K562 (cell line): ENCODE data around the gene TRAPPC12. TPM values are rescaled to one million over a fixed set of nuclear protein-coding genes. Genes with fewer than 3 reads are reported as not detected.

Experiments used
- ATAC-seq: fragments of 200-7000 bp; cut with Tn5 transposase; 3 replicates; pipeline ENCODE4 v1.9.1; 2020; ENCODE audit warnings: moderate library complexity
- BruUV-seq: library from RNA; stranded (reverse); fragments of 400-500 nt; replicated peaks from 2 replicates; lab custom pipeline; 2021; lab: Mats Ljungman, UMichigan
- CTCF ChIA-PET: fragments of 300-600 bp; formaldehyde crosslinking; extraction: SDS; loops from one replicate; lab custom pipeline; 2021; ENCODE audit warnings: low intra/inter-chr PET ratio; lab: Yijun Ruan, JAX
- POLR2A ChIA-PET: fragments of 300-600, 350-650 bp; sonication (Branson Sonifier 250); formaldehyde crosslinking; extraction: SDS; loops from one replicate; lab custom pipeline; 2021; ENCODE audit warnings: antibody characterized with exemption, inconsistent platforms; lab: Yijun Ruan, JAX
- DNase-seq, 4 experiments: peaks; one replicate each; pipeline versions ENCODE4 v3.0.0 to v3.0.0-alpha.2; 2011 to 2018; ENCODE audit warnings: low spot score in 3 of 4, mixed read lengths in 3 of 4; ENCODE audit errors: extremely low read depth in 1 of 4
- FAIRE-seq: peaks from 2 replicates; lab custom pipeline; 2011; peaks lifted over from hg19 to GRCh38; lab: Jason Lieb, UNC
- H2AFZ ChIP-seq: 2 replicates; pipeline ENCODE4 v1.6.0; 2011; ENCODE audit warnings: low read depth, low read length, control low read depth, inconsistent platforms
- H3K27ac ChIP-seq: fragments of 200-600 bp; 3 replicates; pipeline ENCODE4 v1.8.0; 2011; ENCODE audit warnings: low read depth, mild to moderate bottlenecking, control low read depth, inconsistent platforms, low read length, moderate library complexity, mixed read lengths; ENCODE audit errors: extremely low read depth
- H3K27me3 ChIP-seq, 2 experiments: fragments of 300-600 bp in 1 of 2; 2 replicates in 1 of 2; 3 replicates in 1 of 2; pipeline versions ENCODE4 v1.6.0 to v1.8.0; 2011; ENCODE audit warnings: inconsistent platforms in 2 of 2, low read length in 2 of 2, mild to moderate bottlenecking in 1 of 2, mixed read lengths in 1 of 2, moderate library complexity in 1 of 2; ENCODE audit not compliant: control insufficient read depth in 2 of 2, insufficient read depth in 2 of 2
- H3K36me3 ChIP-seq: fragments of 300-600 bp; 3 replicates; pipeline ENCODE4 v1.8.0; 2011; ENCODE audit warnings: mild to moderate bottlenecking, low read length, inconsistent platforms; ENCODE audit not compliant: control insufficient read depth, insufficient read depth
- H3K4me1 ChIP-seq, 2 experiments: fragments of 200-600 bp in 1 of 2; replicated peaks in 1 of 2; 2 replicates in 1 of 2; 3 replicates in 1 of 2; pipeline versions ENCODE4 v1.5.1 to v1.8.0; 2011; ENCODE audit warnings: inconsistent platforms in 2 of 2, low read length in 2 of 2, mild to moderate bottlenecking in 1 of 2, mixed read lengths in 1 of 2, moderate library complexity in 1 of 2; ENCODE audit not compliant: control insufficient read depth in 2 of 2, insufficient read depth in 2 of 2
- H3K4me2 ChIP-seq: 2 replicates; pipeline ENCODE4 v1.6.1; 2011; ENCODE audit warnings: low read length, control low read depth, inconsistent platforms, mixed read lengths; ENCODE audit not compliant: insufficient read depth
- H3K4me3 ChIP-seq: fragments of 200-600 bp; sonication (generic), shearing (Covaris generic); 2 replicates; pipeline ENCODE4 v1.5.1; 2016; ENCODE audit warnings: control low read depth, inconsistent platforms
- H3K79me2 ChIP-seq: fragments of 200-600 bp; 3 replicates; pipeline ENCODE4 v1.8.0; 2011; ENCODE audit warnings: low read length, inconsistent platforms; ENCODE audit not compliant: control insufficient read depth, insufficient read depth
- H3K9ac ChIP-seq, 2 experiments: 2 replicates each; pipeline versions ENCODE4 v1.6.0 to v1.6.1; 2011; ENCODE audit warnings: low read depth in 2 of 2, low read length in 2 of 2, control low read depth in 1 of 2, inconsistent platforms in 1 of 2, mild to moderate bottlenecking in 1 of 2, mixed read lengths in 1 of 2; ENCODE audit not compliant: insufficient read depth in 1 of 2
- H3K9me1 ChIP-seq: one replicate; pipeline ENCODE4 v1.6.0; 2011; ENCODE audit warnings: inconsistent platforms, mild to moderate bottlenecking, low read length, moderate library complexity; ENCODE audit not compliant: control insufficient read depth, insufficient read depth
- H3K9me3 ChIP-seq: replicated peaks from 2 replicates; pipeline ENCODE4 v1.5.1; 2011; ENCODE audit warnings: low read depth, low read length, inconsistent platforms; ENCODE audit not compliant: control insufficient read depth, insufficient read depth
- H4K20me1 ChIP-seq: replicated peaks from 2 replicates; pipeline ENCODE4 v1.6.1; 2011; ENCODE audit warnings: low read length, inconsistent platforms, mixed read lengths; ENCODE audit not compliant: control insufficient read depth, insufficient read depth
- BRF1 ChIP-seq: IDR thresholded peaks from 3 replicates; pipeline ENCODE4 v1.6.1; 2011; ENCODE audit warnings: borderline replicate concordance, mild to moderate bottlenecking; ENCODE audit not compliant: insufficient read length; ENCODE audit errors: extremely low read depth
- HEY1 ChIP-seq: fragments of 250-450 bp; sonication (Bioruptor Pico); IDR thresholded peaks from 2 replicates; pipeline ENCODE4 v1.5.0; 2020; ENCODE audit warnings: mild to moderate bottlenecking, moderate library complexity, borderline replicate concordance
- ILK ChIP-seq: fragments of 450-650 bp; IDR thresholded peaks from 2 replicates; pipeline ENCODE4 v1.6.1; 2016; ENCODE audit warnings: missing genetic modification characterization, low read depth, mild to moderate bottlenecking, missing compliant biosample characterization, moderate library complexity, borderline replicate concordance
- KLF13 ChIP-seq: fragments of 450-650 bp; IDR thresholded peaks from 2 replicates; pipeline ENCODE4 v1.6.1; 2016; ENCODE audit warnings: missing genetic modification characterization, low read depth, mild to moderate bottlenecking, missing compliant biosample characterization, moderate library complexity, borderline replicate concordance
- MAFF ChIP-seq: IDR thresholded peaks from 2 replicates; pipeline ENCODE4 v1.6.1; 2012; ENCODE audit warnings: low read length, improper control_type of control experiment
- NR2C1 ChIP-seq, 2 experiments: fragments of 450-650 bp; IDR thresholded peaks; 2 replicates each; pipeline ENCODE4 v1.6.1; 2017; ENCODE audit warnings: mild to moderate bottlenecking in 2 of 2, antibody characterized with exemption in 1 of 2, inconsistent platforms in 1 of 2, missing compliant biosample characterization in 1 of 2, missing genetic modification characterization in 1 of 2
- POLR2AphosphoS2 ChIP-seq: IDR thresholded peaks from 2 replicates; pipeline ENCODE4 v1.6.1; 2012; ENCODE audit warnings: low read length, improper control_type of control experiment
- SMARCA5 ChIP-seq: fragments of 450-650 bp; IDR thresholded peaks from 2 replicates; pipeline ENCODE4 v1.6.1; 2016
- TEAD2 ChIP-seq: fragments of 450-650 bp; IDR thresholded peaks from 2 replicates; pipeline ENCODE4 v1.6.1; 2016; ENCODE audit warnings: missing genetic modification characterization, control low read depth, missing compliant biosample characterization
- WGBS: fragments of 100-300 bp; shearing (Covaris generic); methylation state at CpG from one replicate; pipeline ENCODE4 v1.1.6; 2016; ENCODE audit warnings: low coverage, mixed read lengths; ENCODE audit not compliant: insufficient coverage; ENCODE audit errors: missing lambda C conversion rate; 5-methylcytosine and 5-hydroxymethylcytosine counted together
- in situ Hi-C: fragments of 300-500 bp; cut with MboI; formaldehyde crosslinking; loops from 4 replicates; pipeline ENCODE4 v1.15.0; 2018; ENCODE audit warnings: inconsistent platforms, mixed read lengths
- intact Hi-C: fragments of 100-400 bp; cut with micrococcal nuclease; formaldehyde crosslinking; loops from 2 replicates; pipeline ENCODE4 v1.14.2; 2022
- polyA plus RNA-seq, 8 experiments: library from polyadenylated mRNA; depleted of rRNA in 4 of 8; stranded (reverse) in 5 of 8; unstranded in 3 of 8; fragments of >200 nt; fragmentation: Nextera tagmentation in 2 of 8; fragmentation: Illumina TruSeq in 1 of 8; extraction: Ambion mirVana in 2 of 8; extraction: Trizol in 1 of 8; gene quantifications; 2 replicates each; pipeline versions ENCODE4 v1.2.1 to v1.2.3, GENCODE V29; 2011 to 2014; ENCODE audit warnings: inconsistent platforms in 1 of 8, missing spikeins in 1 of 8
- total RNA-seq, 7 experiments: library from RNA; depleted of rRNA in 6 of 7; stranded (reverse); fragments of >200 nt in 6 of 7; fragmentation: Illumina TruSeq in 2 of 7; extraction: Trizol in 2 of 7; gene quantifications; 2 replicates each; pipeline versions ENCODE4 v1.2.1 to v1.2.3, GENCODE V29; 2011 to 2021; ENCODE audit warnings: low replicate concordance in 1 of 7
- TF ChIP-seq, protein P1 (sequence below): fragments of 450-650 bp; formaldehyde crosslinking; IDR thresholded peaks from 2 replicates; pipeline ENCODE4 v1.4.0; 2020; ENCODE audit warnings: mild to moderate bottlenecking, moderate library complexity
- TF ChIP-seq, protein P2 (sequence below): sonication (generic); formaldehyde crosslinking; IDR thresholded peaks from 2 replicates; pipeline ENCODE4 v1.8.0; 2023; ENCODE audit warnings: mild to moderate bottlenecking, missing genetic modification reagents
- TF ChIP-seq, protein P3 (sequence below): sonication (generic); formaldehyde crosslinking; IDR thresholded peaks from 2 replicates; pipeline ENCODE4 v1.8.1; 2023; ENCODE audit warnings: mild to moderate bottlenecking, missing genetic modification reagents
- TF ChIP-seq, protein P4 (sequence below): fragments of 250-450 bp; sonication (Bioruptor Pico); IDR thresholded peaks from 2 replicates; pipeline ENCODE4 v1.5.0; 2021; ENCODE audit warnings: mild to moderate bottlenecking, borderline replicate concordance

TRAPPC12 gene
- total and polyA plus RNA-seq, 9 of the 15 experiments (the other 6 are each of a cell fraction or from before 2014, with no cell fraction given): 8.0 to 75.2 (median 39.1) TPM

DNA sequence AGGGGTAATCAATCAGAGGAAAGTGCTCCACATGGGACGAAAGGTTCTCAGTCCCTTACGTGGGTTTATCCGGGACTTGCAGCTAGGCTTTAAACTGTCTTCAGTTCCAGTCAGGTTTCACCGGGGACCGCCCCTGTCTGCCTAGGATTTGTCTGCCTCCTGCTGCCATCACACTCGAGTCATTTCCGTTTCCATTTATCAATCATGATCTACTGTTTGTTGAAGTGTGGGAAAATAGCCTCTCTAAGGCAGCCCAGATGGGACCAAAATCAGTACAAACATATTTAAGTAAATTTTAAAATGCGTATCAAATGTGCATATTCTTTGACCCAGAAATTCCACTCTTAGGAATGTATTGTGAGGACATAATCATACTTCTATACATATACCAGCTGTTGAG lies 10.5 kb downstream of the TRAPPC12 start (continued):
- TF ChIP-seq, protein P1, sequence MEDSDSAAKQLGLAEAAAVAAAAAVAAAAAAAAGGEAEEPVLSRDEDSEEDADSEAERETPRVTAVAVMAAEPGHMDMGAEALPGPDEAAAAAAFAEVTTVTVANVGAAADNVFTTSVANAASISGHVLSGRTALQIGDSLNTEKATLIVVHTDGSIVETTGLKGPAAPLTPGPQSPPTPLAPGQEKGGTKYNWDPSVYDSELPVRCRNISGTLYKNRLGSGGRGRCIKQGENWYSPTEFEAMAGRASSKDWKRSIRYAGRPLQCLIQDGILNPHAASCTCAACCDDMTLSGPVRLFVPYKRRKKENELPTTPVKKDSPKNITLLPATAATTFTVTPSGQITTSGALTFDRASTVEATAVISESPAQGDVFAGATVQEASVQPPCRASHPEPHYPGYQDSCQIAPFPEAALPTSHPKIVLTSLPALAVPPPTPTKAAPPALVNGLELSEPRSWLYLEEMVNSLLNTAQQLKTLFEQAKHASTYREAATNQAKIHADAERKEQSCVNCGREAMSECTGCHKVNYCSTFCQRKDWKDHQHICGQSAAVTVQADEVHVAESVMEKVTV (CRISPR knock-in tag): no peak
- TF ChIP-seq, all 486 proteins: peak for 0

DNA sequence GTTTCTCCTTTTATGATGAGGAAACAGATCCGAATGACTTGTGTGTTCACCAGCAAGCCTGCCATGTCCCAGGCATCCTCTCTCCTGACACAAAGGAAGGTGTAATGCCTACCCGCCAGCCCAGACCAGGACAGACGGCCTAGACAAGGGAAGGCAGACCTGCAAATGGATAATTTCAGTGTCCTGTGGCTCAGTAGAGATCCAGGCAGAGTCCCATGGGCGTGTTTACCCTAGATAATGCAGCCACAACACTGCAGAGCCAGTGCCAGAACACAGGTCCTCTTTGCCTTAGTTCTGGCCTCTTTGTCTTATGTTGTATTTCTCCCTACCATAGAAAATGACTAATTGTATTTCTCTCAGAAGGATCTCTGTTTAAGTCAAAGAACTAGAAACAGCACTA lies 12.7 kb downstream of the TRAPPC12 start:
- Histone ChIP-seq H4K20me1 (no peaks in the 10 kb centered on the region), H3K27ac (no peak overlapping the region), H3K9ac (no peak overlapping the region), H2AFZ (no peak overlapping the region), H3K9me3 (peaks cover 6% of the 10 kb centered on the region), H3K4me2 (no peak overlapping the region), H3K4me3 (no peak overlapping the region), H3K9me1 (no peaks in the 10 kb centered on the region), H3K4me1 (no peaks in the 10 kb centered on the region; a peak in 1 of 5 replicates), H3K27me3 (no peaks in the 10 kb centered on the region), H3K79me2 (peaks cover 31% of the 10 kb centered on the region), H3K36me3 (peaks cover 70% of the 10 kb centered on the region)
- CTCF ChIA-PET: no interaction called here
- in situ Hi-C loops: no loop called here
- no peak for DNase-seq
- FAIRE-seq: no peak
- 83% methylated on average over 3 of the region's 4 CpGs for WGBS
- intact Hi-C loops: no loop called here
- POLR2A ChIA-PET: no interaction called here
- no TSS peak for BruUV-seq
- TF ChIP-seq, protein P2, sequence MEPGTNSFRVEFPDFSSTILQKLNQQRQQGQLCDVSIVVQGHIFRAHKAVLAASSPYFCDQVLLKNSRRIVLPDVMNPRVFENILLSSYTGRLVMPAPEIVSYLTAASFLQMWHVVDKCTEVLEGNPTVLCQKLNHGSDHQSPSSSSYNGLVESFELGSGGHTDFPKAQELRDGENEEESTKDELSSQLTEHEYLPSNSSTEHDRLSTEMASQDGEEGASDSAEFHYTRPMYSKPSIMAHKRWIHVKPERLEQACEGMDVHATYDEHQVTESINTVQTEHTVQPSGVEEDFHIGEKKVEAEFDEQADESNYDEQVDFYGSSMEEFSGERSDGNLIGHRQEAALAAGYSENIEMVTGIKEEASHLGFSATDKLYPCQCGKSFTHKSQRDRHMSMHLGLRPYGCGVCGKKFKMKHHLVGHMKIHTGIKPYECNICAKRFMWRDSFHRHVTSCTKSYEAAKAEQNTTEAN (CRISPR knock-in tag): no peak
- TF ChIP-seq MAFF (no peak), SMARCA5 (no peak), ILK (tag) (no peak), POLR2AphosphoS2 (no peak), TEAD2 (no peak), KLF13 (tag) (no peak), HEY1 (no peak), BRF1 (no peak), NR2C1 (IDR thresholded peaks at IDR 0.05) (no peak), NR2C1 (tag; IDR thresholded peaks at IDR 0.05) (no peak)
- TF ChIP-seq, protein P3, sequence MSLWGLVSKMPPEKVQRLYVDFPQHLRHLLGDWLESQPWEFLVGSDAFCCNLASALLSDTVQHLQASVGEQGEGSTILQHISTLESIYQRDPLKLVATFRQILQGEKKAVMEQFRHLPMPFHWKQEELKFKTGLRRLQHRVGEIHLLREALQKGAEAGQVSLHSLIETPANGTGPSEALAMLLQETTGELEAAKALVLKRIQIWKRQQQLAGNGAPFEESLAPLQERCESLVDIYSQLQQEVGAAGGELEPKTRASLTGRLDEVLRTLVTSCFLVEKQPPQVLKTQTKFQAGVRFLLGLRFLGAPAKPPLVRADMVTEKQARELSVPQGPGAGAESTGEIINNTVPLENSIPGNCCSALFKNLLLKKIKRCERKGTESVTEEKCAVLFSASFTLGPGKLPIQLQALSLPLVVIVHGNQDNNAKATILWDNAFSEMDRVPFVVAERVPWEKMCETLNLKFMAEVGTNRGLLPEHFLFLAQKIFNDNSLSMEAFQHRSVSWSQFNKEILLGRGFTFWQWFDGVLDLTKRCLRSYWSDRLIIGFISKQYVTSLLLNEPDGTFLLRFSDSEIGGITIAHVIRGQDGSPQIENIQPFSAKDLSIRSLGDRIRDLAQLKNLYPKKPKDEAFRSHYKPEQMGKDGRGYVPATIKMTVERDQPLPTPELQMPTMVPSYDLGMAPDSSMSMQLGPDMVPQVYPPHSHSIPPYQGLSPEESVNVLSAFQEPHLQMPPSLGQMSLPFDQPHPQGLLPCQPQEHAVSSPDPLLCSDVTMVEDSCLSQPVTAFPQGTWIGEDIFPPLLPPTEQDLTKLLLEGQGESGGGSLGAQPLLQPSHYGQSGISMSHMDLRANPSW (CRISPR knock-in tag): no peak
- TF ChIP-seq, protein P4, sequence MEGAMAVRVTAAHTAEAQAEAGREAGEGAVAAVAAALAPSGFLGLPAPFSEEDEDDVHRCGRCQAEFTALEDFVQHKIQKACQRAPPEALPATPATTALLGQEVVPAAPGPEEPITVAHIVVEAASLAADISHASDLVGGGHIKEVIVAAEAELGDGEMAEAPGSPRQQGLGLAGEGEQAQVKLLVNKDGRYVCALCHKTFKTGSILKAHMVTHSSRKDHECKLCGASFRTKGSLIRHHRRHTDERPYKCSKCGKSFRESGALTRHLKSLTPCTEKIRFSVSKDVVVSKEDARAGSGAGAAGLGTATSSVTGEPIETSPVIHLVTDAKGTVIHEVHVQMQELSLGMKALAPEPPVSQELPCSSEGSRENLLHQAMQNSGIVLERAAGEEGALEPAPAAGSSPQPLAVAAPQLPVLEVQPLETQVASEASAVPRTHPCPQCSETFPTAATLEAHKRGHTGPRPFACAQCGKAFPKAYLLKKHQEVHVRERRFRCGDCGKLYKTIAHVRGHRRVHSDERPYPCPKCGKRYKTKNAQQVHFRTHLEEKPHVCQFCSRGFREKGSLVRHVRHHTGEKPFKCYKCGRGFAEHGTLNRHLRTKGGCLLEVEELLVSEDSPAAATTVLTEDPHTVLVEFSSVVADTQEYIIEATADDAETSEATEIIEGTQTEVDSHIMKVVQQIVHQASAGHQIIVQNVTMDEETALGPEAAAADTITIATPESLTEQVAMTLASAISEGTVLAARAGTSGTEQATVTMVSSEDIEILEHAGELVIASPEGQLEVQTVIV (CRISPR knock-in tag): no peak
- no peak for ATAC-seq
